T-helper 9 cell (primary cell): ENCODE data around the gene C16orf78.
"Not testable (repeated sequence)": the region's sequence is repeated elsewhere in the genome, so short reads cannot be mapped to it uniquely, and the experiment has no call there.

ENCODE experiments used
- DNase-seq: peaks from one replicate; pipeline ENCODE4 v3.0.0-alpha.2; 2020

The C16orf78 gene

GRCh38 chr16:49350265-49351095, 23.1 kb upstream of the C16orf78 start:
- DNase-seq = peak; percentile 10

GRCh38 chr16:49351096-49351487, 22.5 kb upstream of the C16orf78 start:
- no peak for DNase-seq

- DNase-seq = no peak
These were observed 20.7 kb upstream of the C16orf78 start for GRCh38 chr16:49352892-49353291.

- DNase-seq = no peak
These were observed 19.9 kb upstream of the C16orf78 start for GRCh38 chr16:49353680-49354079.

GRCh38 chr16:49354101-49354500, 19.5 kb upstream of the C16orf78 start:
- DNase-seq = no peak

GRCh38 chr16:49354991-49355390, 18.6 kb upstream of the C16orf78 start:
- no peak for DNase-seq

- no peak for DNase-seq
These were observed 17.5 kb upstream of the C16orf78 start for GRCh38 chr16:49355933-49356665.

- DNase-seq = no peak
These were observed 16.7 kb upstream of the C16orf78 start for GRCh38 chr16:49356728-49357488.

GRCh38 chr16:49359591-49359990, 14.0 kb upstream of the C16orf78 start:
- no peak for DNase-seq

- not testable (repeated sequence) for DNase-seq
These were observed 11.9 kb upstream of the C16orf78 start for GRCh38 chr16:49361731-49362130.

- DNase-seq = no peak
These were observed 11.4 kb upstream of the C16orf78 start for GRCh38 chr16:49362230-49362629.

- no peak for DNase-seq
These were observed 7.7 kb upstream of the C16orf78 start for GRCh38 chr16:49365711-49366509.

GRCh38 chr16:49366669-49367068, 6.9 kb upstream of the C16orf78 start:
- DNase-seq = no peak

- no peak for DNase-seq
These were observed 3.7 kb upstream of the C16orf78 start for GRCh38 chr16:49369651-49370611.

GRCh38 chr16:49376206-49376605, 2.6 kb downstream of the C16orf78 start:
- no peak for DNase-seq

GRCh38 chr16:49377196-49377755, 3.7 kb downstream of the C16orf78 start:
- DNase-seq = no peak

GRCh38 chr16:49378238-49378637, 4.6 kb downstream of the C16orf78 start:
- DNase-seq = no peak

- no peak for DNase-seq
These were observed 5.2 kb downstream of the C16orf78 start for GRCh38 chr16:49378816-49379215.

GRCh38 chr16:49382916-49383315, 9.3 kb downstream of the C16orf78 start:
- DNase-seq = no peak

GRCh38 chr16:49395021-49395420, 21.4 kb downstream of the C16orf78 start:
- no peak for DNase-seq

- no peak for DNase-seq
These were observed 22.7 kb downstream of the C16orf78 start for GRCh38 chr16:49396206-49396720.
